K562 (cell line): Measurements from ENCODE around the gene EXOSC9. TPM values are rescaled to one million over a fixed set of nuclear protein-coding genes. Genes with fewer than 3 reads are reported as not detected.

Experiments
- ADNP ChIP-seq: fragments of 200-800 bp; sonication (Bioruptor generic); IDR thresholded peaks from 2 replicates; pipeline ENCODE4 v1.6.1; 2016; ENCODE audit warnings: missing genetic modification characterization, missing compliant biosample characterization
- ETS2 ChIP-seq: IDR thresholded peaks from 2 replicates; pipeline ENCODE4 v1.6.1; 2016; ENCODE audit warnings: borderline replicate concordance, missing genetic modification characterization, mild to moderate bottlenecking, moderate library complexity, missing compliant biosample characterization; ENCODE audit not compliant: poor library complexity, severe bottlenecking
- KLF1 ChIP-seq: fragments of 450-650 bp; IDR thresholded peaks from 2 replicates; pipeline ENCODE4 v1.6.1; 2016; ENCODE audit warnings: missing genetic modification characterization, missing compliant biosample characterization
- MYBL2 ChIP-seq, 2 experiments: fragments of 450-650 bp in 1 of 2; sonication (generic) in 1 of 2; formaldehyde crosslinking in 1 of 2; IDR thresholded peaks; 2 replicates each; pipeline versions ENCODE4 v1.6.1 to v1.8.1; 2017 to 2022; ENCODE audit warnings: borderline replicate concordance in 1 of 2, inconsistent platforms in 1 of 2, low read depth in 1 of 2, mild to moderate bottlenecking in 1 of 2, missing genetic modification reagents in 1 of 2, moderate library complexity in 1 of 2
- PCBP2 ChIP-seq: fragments of 200-400 bp; formaldehyde crosslinking; IDR thresholded peaks from 2 replicates; pipeline ENCODE4 v1.6.1; 2018; ENCODE audit warnings: low read length, low read depth, mild to moderate bottlenecking, moderate library complexity; ENCODE audit not compliant: poor library complexity, severe bottlenecking
- POLR2AphosphoS2 ChIP-seq: IDR thresholded peaks from 2 replicates; pipeline ENCODE4 v1.6.1; 2012; ENCODE audit warnings: low read length, improper control_type of control experiment
- RAD51 ChIP-seq: fragments of 450-650 bp; IDR thresholded peaks from 2 replicates; pipeline ENCODE4 v1.7.1; 2016; ENCODE audit warnings: low read depth, mild to moderate bottlenecking, borderline replicate concordance
- SIN3B ChIP-seq: fragments of 450-650 bp; IDR thresholded peaks from 2 replicates; pipeline ENCODE4 v1.6.1; 2017; ENCODE audit warnings: low read depth, mild to moderate bottlenecking, moderate library complexity
- SNIP1 ChIP-seq: fragments of 450-650 bp; IDR thresholded peaks from 2 replicates; pipeline ENCODE4 v1.7.1; 2017; ENCODE audit warnings: low read depth, mild to moderate bottlenecking
- TARDBP ChIP-seq: fragments of 450-650 bp; IDR thresholded peaks from 2 replicates; pipeline ENCODE4 v1.6.1; 2016
- TEAD2 ChIP-seq: fragments of 450-650 bp; IDR thresholded peaks from 2 replicates; pipeline ENCODE4 v1.6.1; 2016; ENCODE audit warnings: missing genetic modification characterization, control low read depth, missing compliant biosample characterization
- THRAP3 ChIP-seq: fragments of 450-650 bp; IDR thresholded peaks from 2 replicates; pipeline ENCODE4 v1.6.1; 2016; ENCODE audit warnings: mild to moderate bottlenecking, inconsistent platforms, borderline replicate concordance
- TRIM25 ChIP-seq: fragments of 450-650 bp; IDR thresholded peaks from 2 replicates; pipeline ENCODE4 v1.7.0; 2016; ENCODE audit warnings: borderline replicate concordance
- ZFP91 ChIP-seq: sonication (generic); formaldehyde crosslinking; IDR thresholded peaks from 2 replicates; pipeline ENCODE4 v1.8.0; 2022; ENCODE audit warnings: mild to moderate bottlenecking, missing genetic modification reagents
- ZKSCAN1 ChIP-seq: fragments of 150-350 bp; IDR thresholded peaks from 2 replicates; pipeline ENCODE4 v1.6.1; 2016; ENCODE audit warnings: low read depth, low read length
- ZNF133 ChIP-seq: fragments of 250-450 bp; sonication (Bioruptor Pico); IDR thresholded peaks from 2 replicates; pipeline ENCODE4 v1.4.0; 2020; ENCODE audit warnings: mild to moderate bottlenecking
- ZNF224 ChIP-seq: sonication (generic); formaldehyde crosslinking; IDR thresholded peaks from 2 replicates; pipeline ENCODE4 v1.8.0; 2022; ENCODE audit warnings: mild to moderate bottlenecking, missing genetic modification reagents
- ZNF778 ChIP-seq: fragments of 450-650 bp; formaldehyde crosslinking; IDR thresholded peaks from 2 replicates; pipeline ENCODE4 v1.4.0; 2020; ENCODE audit warnings: mild to moderate bottlenecking, moderate library complexity
- ZNF780A ChIP-seq: fragments of 250-450 bp; sonication (Bioruptor Pico); IDR thresholded peaks from 2 replicates; pipeline ENCODE4 v1.5.0; 2021; ENCODE audit warnings: mild to moderate bottlenecking
- polyA plus RNA-seq, 8 experiments: library from polyadenylated mRNA; depleted of rRNA in 4 of 8; stranded (reverse) in 5 of 8; unstranded in 3 of 8; fragments of >200 nt; fragmentation: Nextera tagmentation in 2 of 8; fragmentation: Illumina TruSeq in 1 of 8; extraction: Ambion mirVana in 2 of 8; extraction: Trizol in 1 of 8; gene quantifications; 2 replicates each; pipeline versions ENCODE4 v1.2.1 to v1.2.3, GENCODE V29; 2011 to 2014; ENCODE audit warnings: inconsistent platforms in 1 of 8, missing spikeins in 1 of 8
- total RNA-seq, 7 experiments: library from RNA; depleted of rRNA in 6 of 7; stranded (reverse); fragments of >200 nt in 6 of 7; fragmentation: Illumina TruSeq in 2 of 7; extraction: Trizol in 2 of 7; gene quantifications; 2 replicates each; pipeline versions ENCODE4 v1.2.1 to v1.2.3, GENCODE V29; 2011 to 2021; ENCODE audit warnings: low replicate concordance in 1 of 7
- TF ChIP-seq, protein P1 (sequence below): sonication (generic); formaldehyde crosslinking; IDR thresholded peaks from 2 replicates; pipeline ENCODE4 v1.8.1; 2023; ENCODE audit warnings: mild to moderate bottlenecking, missing genetic modification reagents
- TF ChIP-seq, protein P2 (sequence below): sonication (generic); formaldehyde crosslinking; IDR thresholded peaks from 2 replicates; pipeline ENCODE4 v1.8.1; 2023; ENCODE audit warnings: mild to moderate bottlenecking, missing genetic modification reagents

EXOSC9 gene
- total and polyA plus RNA-seq, 9 of the 15 experiments (the other 6 are each of a cell fraction or from before 2014, with no cell fraction given) = 64.7 to 166 (median 115) TPM

- TF ChIP-seq, protein P1, sequence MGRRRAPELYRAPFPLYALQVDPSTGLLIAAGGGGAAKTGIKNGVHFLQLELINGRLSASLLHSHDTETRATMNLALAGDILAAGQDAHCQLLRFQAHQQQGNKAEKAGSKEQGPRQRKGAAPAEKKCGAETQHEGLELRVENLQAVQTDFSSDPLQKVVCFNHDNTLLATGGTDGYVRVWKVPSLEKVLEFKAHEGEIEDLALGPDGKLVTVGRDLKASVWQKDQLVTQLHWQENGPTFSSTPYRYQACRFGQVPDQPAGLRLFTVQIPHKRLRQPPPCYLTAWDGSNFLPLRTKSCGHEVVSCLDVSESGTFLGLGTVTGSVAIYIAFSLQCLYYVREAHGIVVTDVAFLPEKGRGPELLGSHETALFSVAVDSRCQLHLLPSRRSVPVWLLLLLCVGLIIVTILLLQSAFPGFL = no peak
- TF ChIP-seq ETS2 (tag) (no peak), ZNF133 (no peak), SNIP1 (no peak), TRIM25 (no peak), ZNF780A (no peak), ZNF778 (CRISPR knock-in tag) (no peak), TEAD2 (tag) (no peak), ZFP91 (CRISPR knock-in tag) (no peak), KLF1 (no peak), RAD51 (no peak), TARDBP (no peak), ZNF224 (CRISPR knock-in tag) (no peak), ZKSCAN1 (no peak; the same call in 1 of the 2 replicates), POLR2AphosphoS2 (peak; percentile 80; the same call in 1 of the 2 replicates), MYBL2 (IDR thresholded peaks at IDR 0.05; ENCODE audit: low read depth) (peak; percentile 38; the same call in 1 of the 2 replicates), MYBL2 (CRISPR knock-in tag; IDR thresholded peaks at IDR 0.05; ENCODE audit: borderline replicate concordance) (no peak), THRAP3 (no peak), ADNP (tag) (no peak), SIN3B (peak; percentile 92), PCBP2 (no peak)
- TF ChIP-seq, protein P2, sequence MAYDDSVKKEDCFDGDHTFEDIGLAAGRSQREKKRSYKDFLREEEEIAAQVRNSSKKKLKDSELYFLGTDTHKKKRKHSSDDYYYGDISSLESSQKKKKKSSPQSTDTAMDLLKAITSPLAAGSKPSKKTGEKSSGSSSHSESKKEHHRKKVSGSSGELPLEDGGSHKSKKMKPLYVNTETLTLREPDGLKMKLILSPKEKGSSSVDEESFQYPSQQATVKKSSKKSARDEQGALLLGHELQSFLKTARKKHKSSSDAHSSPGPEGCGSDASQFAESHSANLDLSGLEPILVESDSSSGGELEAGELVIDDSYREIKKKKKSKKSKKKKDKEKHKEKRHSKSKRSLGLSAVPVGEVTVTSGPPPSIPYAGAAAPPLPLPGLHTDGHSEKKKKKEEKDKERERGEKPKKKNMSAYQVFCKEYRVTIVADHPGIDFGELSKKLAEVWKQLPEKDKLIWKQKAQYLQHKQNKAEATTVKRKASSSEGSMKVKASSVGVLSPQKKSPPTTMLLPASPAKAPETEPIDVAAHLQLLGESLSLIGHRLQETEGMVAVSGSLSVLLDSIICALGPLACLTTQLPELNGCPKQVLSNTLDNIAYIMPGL = no peak
Observed at GRCh38 chr4:121800961-121801714, at the start of gene EXOSC9 (continued).
